GM12873 (cell line): ENCODE data around the gene SND1.

Experiments
- TF ChIP-seq, protein P1 (sequence below): IDR thresholded peaks from 2 replicates; pipeline ENCODE4 v1.5.1; 2012; ENCODE audit warnings: low read depth, mild to moderate bottlenecking, moderate library complexity, low read length, control low read depth; ENCODE audit not compliant: insufficient read depth; ENCODE audit errors: missing control alignments

The SND1 gene

GRCh38 chr7:128044064-128044463 is 392.1 kb downstream of the SND1 start:
- TF ChIP-seq, protein P1, sequence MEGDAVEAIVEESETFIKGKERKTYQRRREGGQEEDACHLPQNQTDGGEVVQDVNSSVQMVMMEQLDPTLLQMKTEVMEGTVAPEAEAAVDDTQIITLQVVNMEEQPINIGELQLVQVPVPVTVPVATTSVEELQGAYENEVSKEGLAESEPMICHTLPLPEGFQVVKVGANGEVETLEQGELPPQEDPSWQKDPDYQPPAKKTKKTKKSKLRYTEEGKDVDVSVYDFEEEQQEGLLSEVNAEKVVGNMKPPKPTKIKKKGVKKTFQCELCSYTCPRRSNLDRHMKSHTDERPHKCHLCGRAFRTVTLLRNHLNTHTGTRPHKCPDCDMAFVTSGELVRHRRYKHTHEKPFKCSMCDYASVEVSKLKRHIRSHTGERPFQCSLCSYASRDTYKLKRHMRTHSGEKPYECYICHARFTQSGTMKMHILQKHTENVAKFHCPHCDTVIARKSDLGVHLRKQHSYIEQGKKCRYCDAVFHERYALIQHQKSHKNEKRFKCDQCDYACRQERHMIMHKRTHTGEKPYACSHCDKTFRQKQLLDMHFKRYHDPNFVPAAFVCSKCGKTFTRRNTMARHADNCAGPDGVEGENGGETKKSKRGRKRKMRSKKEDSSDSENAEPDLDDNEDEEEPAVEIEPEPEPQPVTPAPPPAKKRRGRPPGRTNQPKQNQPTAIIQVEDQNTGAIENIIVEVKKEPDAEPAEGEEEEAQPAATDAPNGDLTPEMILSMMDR: no peak

DNA sequence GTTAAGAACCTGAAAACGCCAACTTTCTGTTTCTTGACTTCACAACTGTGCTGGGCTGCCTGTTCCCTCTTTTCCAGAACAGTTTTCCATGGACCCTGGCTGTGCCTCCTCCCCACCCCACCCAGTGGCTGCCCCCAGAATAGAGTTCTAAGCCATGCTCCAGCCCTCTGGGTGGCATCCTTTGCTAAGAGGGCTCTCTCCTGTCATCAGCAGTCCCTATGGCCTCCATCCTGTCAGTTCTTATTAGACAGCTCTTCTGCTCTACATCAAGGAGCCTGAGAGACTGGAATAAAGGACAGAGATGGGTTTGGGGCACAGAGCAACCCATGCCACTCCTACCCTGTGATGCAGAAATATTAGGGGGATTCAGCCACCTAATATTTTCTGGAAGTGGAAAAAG is 393.2 kb downstream of the SND1 start:
- TF ChIP-seq, protein P1: no peak

DNA sequence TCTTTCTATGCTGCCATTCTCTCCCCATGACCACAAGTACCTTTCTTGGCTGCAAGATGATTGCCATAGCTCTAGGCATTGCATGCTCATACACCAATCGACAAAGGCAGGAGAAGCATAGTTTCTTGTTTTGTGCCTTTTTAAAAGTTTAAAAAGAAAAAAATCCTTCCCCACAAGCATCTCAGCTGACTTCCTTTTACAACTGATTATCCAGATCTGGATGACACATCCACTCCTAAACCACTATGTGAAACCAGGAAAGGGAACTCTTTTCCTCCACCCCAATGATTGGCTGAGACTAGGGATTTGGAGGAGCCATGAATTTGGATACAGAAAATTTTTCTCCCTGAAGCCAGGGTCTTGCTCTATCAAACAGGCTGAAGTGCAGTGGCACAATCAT is 393.8 kb downstream of the SND1 start:
- TF ChIP-seq, protein P1: no peak

DNA sequence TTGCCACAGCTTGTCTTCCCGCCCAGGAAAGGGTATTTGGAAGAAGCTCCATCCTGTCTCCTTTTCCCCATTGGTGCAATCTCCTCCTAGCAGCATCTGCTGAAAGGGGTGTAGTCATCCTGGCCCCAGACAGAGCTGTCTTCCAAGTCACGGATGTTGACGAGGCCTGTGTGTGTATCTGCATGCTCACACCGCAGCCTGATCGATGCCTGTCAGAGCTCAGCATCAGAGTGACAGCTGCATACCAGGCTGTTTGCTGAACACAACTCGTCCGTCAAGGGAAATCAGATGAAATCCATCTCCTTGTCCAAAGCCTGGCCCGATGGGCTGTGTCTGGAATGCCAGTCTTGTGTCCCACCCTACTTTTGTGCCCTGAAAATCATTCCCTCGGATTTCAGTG is 400.4 kb downstream of the SND1 start:
- TF ChIP-seq, protein P1: no peak

DNA sequence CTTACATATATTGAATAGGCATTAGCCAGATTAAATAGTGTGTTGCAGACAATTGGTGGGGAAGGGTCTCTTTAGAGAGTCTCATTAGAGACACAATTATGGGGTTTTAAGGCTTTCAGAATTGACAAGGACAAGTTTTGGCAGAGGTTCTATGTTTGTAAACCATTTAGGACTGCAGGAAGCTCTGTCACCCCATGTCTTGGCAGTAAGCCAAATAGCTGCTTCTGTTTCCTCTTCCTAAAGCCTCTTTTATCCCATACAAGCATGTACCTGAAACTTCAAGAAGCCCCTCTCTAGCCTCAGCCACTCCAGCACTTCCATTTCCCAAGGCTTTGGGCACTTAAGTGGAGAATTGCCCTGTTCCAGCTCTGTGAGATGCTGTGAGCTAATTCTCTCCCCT is 401.0 kb downstream of the SND1 start:
- TF ChIP-seq, protein P1: no peak

DNA sequence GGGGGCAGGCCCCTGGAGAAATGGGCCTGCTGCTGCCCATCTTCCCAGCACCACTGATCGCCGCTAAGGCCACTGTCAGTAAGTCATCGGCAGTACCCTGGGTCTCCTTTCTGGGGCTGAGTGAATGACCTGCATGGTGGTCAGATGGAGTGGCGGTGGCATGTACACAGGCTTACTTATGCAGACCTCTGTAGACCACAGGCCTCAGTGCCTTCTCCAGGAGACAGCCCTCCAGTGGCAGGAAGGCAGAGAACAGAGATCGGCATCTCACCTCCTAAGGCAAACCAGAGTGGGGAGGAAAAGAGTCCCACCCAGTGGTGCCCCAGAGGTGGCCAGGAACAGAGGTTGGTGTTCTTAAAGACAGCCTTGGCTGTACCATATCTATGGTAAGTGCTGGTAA is 402.0 kb downstream of the SND1 start:
- TF ChIP-seq, protein P1: no peak

- TF ChIP-seq, protein P1: no peak
These were observed 402.5 kb downstream of the SND1 start for GRCh38 chr7:128054511-128054910.
